ACHN (cell line): ENCODE results near the gene INSL3.
"Not testable (repeated sequence)": the region's sequence is repeated elsewhere in the genome, so short reads cannot be mapped to it uniquely, and the experiment has no call there.

Experiments
- DNase-seq: peaks from one replicate; pipeline ENCODE4 v3.0.0-alpha.2; 2015
- in situ Hi-C: cut with HindIII; loops from 2 replicates; pipeline ENCODE4 v1.10.0; 2017; ENCODE audit warnings: low sequenced_read_pairs, low pct_ligation_motif_present, low pct_unique_long_range_greater_than_20kb

The INSL3 gene

DNA sequence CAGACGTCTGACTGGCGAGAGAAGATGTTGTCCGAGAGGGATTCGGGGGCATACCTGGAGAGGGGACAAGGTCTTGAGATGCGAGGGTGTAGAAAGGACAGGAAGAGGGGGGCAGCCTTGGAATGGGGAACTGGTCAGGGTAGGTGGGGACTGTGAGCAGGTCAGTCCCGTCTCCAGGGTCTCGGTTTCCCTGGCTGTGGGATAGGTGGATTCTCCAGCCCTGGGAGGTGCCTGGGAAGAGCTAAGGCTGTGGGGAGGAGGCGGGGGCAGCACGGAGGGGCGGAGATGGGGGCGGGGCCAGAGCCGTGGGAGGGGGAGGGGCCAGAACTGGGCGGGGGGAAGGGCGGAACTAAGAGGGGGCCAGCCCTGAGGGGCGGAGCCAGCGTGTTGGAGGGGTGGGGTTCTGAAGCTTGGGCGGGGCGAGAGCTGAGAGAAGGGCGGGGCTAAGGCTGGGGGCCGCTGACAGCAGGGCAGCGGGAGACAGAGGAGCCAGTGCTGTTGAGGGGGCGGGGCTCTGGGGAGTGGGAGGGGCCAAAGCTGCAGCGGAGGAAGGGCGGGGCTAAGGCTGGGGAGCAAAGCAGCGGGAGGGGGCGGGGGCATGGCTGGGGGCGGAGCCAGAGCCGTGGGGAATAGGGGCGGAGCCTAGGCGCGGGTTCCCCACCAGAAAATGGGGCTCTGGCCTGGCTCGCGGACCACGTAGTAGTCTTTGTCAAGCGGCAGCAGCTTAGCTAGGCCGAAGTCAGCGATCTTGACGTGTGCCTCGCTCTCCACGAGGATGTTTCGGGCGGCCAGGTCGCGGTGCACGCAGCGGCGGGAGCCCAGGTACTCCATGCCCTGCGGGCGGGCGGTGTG, 9.5 kb upstream of the INSL3 start:
- DNase-seq = peak; percentile 74
- in situ Hi-C loops = no loop called here

DNA sequence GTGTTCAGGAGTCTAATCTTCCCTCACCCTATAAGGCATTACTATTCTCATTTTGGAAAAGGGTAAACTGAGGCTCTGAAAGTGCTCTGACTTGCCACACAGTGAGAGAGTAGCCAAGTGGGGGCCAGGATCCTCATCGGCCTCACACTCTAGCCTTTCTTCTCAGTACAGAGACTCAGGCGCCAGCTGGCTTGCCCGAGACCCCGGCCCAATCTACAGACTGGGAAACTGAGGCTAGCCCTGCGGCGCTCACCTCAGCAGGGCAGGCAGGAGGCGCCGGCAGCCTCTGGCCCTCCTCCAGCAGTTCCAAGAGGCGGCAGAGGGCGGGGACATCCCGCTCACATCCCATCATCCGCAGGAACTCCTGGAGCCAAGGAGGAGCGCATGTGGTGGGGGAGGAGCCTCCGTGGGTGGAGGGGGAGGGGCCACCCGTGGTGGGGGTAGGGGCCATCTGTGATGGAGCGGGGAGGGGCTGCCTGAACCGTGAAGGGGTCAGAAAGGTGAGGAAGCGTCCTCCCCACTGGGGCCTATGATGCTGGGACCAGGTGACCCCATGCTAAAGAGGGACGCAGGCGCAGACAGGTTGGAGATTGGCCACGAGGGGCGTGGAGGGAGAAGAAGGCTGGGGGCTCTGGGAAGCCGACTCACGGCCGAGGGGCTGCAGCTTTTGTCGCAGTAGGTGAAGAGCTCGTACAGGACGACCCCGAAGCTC, 8.7 kb upstream of the INSL3 start:
- DNase-seq = peak; percentile 80
- in situ Hi-C loops = no loop called here

DNA sequence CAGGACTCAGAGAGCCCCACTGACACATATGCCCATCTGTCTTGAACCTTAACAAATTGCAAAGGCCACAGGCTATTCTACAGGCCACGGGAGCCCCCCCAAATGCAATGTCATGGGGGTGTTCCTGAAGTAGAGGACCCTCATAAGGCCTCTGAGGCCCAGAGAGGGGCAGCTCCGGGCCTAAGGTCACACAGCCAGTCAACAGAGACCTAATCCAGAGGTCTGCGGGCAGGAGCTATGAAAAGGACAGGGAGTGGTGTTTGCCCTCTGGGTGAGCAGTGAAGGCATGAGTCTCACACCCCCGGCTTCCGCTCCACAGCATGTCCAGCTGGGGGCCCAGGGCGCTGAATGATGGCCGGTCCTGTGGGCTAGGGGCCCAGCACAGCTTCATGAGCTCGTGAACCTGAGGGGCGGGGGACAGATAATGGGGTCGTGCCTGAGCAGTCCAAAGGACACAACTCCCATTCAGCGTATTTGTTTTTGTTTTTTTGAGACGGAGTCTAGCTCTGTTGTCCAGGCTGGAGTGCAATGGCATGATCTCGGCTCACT, 5.3 kb upstream of the INSL3 start:
- no peak for DNase-seq
- in situ Hi-C loops = no loop called here

DNA sequence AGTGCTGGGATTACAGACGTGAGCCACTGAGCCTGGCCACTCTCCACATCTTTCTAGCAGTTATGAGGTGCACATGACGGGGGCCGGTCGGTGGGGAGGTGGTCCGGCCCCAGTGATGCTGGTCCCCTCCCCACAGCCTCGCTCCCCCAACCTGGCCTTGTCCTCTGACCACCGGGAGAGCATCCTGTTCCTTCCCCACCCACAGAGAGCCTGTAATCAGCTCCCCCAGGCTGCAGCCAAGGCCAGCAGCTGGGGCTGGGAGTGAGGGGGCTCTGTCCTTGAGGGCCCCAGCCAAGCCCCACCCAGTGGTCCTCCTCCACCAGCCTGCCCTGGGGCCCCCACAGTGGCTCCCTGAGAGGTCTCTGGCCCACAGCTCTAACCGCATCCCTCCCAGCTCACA, 3.0 kb upstream of the INSL3 start:
- no peak for DNase-seq
- in situ Hi-C loops = no loop called here

DNA sequence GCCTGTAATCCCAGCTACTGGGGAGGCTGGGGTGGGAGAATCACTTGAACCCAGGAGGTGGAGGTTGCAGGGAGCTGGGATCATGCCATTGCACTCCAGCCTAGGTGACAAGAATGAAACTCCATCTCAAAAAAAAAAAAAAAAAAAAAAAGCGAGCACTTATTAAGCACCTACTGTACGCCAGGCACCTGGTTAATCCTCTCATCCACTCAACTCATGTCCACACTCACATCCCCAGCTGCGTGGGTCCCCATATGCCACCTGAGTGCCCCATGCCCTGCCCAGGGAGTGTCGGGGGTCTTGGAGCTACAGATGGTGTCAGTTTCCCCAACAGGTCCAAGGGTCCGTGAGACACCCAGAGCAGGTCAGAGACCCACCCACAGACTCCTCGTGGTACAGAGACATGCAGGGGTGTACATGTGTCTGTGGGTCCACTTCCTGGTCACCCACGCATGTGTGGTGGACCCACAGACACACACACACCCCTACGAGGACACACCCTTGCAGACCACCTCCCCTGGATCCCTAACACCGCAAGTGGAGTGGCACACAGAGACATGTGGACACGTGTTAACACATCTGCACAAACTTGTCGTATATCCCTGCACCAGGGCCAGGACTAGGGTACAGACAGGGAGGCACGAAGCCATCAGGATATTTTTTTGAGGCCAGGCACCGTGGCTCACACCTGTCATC, 3.5 kb downstream of the INSL3 start:
- no peak for DNase-seq
- in situ Hi-C loops = no loop called here

DNA sequence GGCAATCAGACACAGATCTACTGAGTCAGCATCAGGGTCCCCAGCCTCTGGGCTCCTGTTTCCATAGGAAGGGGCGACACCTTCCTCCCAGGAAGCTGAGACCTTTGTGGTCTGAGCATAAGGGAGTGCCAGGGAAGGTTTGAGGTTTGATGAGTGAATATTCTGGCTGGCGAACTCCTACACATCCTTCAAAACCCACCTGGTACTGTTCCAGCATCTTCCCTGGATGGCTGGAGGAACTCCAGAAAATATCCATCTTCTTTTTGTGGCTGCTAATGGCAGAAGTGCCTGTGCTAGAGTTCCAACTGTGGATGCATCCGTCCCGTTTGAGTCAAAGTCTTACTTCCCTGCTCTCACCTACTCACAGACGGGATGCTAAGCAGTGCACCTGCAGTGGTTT, 9.2 kb downstream of the INSL3 start:
- in situ Hi-C loops = no loop called here
- no peak for DNase-seq

DNA sequence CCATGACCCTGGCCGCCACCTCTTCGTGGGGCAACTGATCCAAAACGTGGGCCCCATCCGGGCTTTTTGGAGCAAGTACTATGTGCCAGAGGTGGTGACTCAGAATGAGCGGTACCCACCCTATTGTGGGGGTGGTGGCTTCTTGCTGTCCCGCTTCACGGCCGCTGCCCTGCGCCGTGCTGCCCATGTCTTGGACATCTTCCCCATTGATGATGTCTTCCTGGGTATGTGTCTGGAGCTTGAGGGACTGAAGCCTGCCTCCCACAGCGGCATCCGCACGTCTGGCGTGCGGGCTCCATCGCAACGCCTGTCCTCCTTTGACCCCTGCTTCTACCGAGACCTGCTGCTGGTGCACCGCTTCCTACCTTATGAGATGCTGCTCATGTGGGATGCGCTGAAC, 9.6 kb downstream of the INSL3 start:
- no peak for DNase-seq
- in situ Hi-C loops = no loop called here

DNA sequence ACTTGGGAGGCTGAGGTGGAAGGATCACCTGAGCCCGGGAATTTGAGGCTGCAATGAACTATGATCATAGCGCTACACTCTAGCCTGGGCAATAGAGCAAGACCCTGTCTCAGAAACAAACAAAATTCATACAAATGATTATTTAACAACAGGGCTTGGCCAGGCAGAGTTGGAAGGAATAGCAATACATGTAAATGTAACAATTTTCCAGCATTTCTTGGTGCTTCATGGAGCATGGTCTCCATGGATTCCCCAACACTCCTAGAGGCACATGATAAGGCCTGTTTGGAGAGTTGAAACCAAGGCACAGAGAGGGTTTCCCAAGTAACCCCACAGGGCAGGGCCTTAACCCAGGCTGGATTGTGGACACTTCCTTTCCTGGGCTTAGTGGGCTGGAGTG, 10.2 kb downstream of the INSL3 start:
- in situ Hi-C loops = no loop called here
- no peak for DNase-seq

DNA sequence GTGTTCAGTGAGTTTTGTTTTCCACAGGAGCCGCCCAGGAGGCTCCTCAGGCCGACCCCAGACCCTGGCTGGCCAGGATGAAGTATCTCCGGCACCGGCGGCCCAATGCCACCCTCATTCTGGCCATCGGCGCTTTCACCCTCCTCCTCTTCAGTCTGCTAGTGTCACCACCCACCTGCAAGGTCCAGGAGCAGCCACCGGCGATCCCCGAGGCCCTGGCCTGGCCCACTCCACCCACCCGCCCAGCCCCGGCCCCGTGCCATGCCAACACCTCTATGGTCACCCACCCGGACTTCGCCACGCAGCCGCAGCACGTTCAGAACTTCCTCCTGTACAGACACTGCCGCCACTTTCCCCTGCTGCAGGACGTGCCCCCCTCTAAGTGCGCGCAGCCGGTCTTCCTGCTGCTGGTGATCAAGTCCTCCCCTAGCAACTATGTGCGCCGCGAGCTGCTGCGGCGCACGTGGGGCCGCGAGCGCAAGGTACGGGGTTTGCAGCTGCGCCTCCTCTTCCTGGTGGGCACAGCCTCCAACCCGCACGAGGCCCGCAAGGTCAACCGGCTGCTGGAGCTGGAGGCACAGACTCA, 13.5 kb downstream of the INSL3 start:
- DNase-seq = no peak
- in situ Hi-C loops = no loop called here

DNA sequence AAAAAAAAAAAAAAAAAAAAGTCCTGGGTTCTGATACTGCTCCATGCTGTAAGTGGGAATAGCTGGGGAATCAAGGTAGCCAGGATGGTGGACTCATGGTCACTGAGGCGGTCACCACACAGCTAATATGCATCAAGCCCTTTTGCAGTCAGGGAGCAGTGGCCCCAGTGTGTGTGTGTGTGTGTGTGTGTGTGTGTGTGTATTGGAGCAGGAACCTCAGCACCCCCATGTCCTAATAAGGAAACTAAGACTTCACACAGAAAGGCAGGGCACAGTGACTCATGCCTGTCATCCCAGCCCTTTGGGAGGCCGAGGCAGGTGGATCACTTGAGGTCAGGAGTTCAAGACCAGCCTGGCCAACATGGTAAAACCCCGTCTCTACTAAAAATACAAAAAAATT, 14.4 kb downstream of the INSL3 start:
- in situ Hi-C loops = no loop called here
- no peak for DNase-seq

DNA sequence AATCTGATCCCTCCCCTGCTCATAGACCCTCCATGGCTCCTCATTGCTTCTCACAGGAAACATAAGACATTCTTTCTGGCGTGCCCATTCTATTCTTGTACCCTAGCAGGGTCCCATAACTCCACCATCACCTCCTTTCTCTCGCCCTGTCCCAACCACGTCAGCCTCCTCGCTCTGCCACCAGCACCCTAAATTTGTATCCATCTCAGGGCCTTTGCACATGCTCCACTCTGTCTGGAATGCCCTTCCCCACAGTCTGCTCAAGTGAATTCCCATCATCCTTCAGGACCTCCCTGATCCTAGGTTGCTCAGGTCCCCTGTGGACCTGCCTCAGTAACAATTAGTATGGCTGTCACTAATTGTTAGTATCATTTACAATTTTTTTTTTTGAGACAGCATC, 15.9 kb downstream of the INSL3 start:
- in situ Hi-C loops = no loop called here
- DNase-seq = no peak

DNA sequence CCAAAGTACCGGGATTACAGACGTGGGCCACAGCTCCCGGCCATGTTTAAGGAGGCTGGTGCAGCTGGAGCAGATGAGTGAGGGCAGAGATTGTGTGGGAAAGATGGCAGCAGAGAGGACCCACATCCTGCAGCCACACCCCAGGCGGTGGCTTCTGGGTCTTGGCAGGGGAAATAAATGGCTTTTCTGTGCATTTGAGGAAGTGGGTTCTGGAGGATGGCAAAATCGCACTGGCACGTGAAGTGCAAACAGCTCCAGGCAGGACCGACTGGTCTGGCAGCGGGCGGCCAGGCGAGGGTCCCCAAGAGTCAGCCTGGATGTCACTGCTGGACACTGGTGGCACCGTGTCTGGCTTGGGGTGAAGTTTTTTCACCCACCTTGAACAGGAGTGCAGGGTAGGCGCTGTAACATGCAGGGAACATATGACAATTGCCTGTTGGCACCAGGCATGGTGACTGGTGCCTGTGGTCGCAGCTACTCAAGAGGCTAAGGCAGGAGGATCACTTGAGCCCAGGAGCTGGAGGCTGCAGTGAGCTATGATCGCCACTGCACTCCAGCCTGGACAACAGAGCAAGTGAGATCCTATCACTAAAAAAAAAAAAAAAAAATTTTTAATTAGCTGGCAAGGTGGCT, 17.9 kb downstream of the INSL3 start:
- in situ Hi-C loops = no loop called here
- DNase-seq = no peak

DNA sequence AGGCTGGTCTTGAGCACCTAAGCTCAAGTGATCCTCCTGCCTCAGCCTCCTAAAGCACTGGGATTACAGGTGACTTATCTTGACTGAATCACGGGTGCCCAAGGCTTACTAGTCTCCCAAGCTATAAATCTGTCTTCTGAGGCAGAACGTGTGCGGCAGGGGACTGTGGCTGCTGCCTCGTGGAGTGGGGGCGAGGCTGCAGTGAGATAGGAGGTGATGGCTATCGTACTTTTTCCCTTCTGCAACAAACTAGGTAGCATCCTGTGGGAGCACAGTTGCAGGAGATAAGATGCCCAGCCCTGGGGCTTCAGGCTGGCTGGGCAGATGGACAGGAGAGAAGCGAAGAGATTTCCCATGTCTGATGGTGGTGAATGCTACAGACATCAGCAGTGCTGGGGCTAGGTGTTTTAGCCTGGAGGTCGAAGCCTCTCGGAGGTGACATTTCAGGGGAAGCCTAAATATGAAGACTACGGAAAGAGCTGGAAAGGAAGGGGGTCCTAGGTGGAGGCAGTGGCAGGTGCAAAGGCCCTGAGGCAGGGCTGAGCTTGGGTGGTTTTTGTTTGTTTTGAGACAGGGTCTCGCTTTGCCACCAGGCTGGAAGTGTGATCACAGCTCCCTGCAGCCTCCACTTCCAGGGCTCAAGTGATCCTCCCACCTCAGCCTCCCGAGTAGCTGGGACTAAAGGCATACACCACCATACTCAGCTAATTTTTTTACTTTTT, 19.0 kb downstream of the INSL3 start:
- no peak for DNase-seq
- in situ Hi-C loops = no loop called here

DNA sequence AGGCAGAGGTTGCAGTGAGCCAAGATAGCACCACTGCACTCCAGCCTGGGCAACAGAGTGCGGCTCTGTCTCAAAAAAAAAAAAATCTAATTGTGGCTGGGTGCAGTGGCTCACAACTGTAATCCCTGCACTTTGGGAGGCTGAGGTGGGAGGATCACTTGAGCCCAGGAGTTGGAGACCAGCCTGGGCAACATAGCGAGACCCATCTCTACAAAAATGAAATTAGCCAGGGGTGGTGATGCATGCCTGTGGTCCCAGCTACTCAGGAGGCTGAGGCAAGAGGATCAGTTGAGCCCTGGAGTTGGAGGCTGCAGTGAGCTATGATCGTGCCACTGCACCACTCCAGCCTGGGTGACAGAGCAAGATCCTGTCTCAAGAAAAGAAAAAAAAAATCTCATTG, 22.7 kb downstream of the INSL3 start:
- in situ Hi-C loops, DNase-seq: not testable (repeated sequence)

DNA sequence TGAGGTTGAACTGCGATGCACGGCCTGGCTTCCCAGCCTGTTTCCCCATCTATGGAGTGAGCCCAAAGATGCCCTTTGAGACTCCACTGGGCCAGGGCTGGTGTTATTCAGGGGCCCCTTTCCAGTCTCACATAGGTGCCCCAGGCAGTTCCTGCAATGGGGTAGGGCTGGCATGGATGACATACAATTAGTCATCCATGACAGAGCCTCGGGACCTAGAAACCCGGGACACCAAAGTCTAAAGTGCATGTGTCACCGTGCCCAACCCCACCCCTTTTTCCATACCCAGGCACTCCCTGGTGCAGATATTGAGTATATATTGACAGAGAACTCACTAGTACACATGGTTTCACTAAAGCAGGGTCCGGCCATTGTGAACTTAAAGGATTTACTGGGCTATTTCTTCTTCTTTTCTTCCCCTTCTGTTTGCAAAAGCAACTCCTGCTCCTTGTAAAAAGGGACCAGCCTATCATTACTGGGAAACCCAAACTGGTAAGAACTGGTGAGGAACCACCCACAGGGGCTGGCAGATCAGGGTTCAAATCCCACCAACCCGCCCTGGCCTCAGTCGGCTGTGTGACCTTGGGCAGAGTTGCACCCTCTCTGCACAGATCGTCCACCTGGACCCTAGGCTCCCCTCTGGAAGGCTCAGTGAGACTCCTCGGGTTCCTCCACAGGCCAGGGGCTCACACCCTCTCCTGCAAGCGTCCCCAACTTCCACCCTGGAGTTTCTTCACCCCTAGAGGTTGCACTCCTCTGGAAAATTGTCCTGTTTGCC, 23.7 kb downstream of the INSL3 start:
- in situ Hi-C loops = no loop called here
- peak; percentile 27 for DNase-seq

DNA sequence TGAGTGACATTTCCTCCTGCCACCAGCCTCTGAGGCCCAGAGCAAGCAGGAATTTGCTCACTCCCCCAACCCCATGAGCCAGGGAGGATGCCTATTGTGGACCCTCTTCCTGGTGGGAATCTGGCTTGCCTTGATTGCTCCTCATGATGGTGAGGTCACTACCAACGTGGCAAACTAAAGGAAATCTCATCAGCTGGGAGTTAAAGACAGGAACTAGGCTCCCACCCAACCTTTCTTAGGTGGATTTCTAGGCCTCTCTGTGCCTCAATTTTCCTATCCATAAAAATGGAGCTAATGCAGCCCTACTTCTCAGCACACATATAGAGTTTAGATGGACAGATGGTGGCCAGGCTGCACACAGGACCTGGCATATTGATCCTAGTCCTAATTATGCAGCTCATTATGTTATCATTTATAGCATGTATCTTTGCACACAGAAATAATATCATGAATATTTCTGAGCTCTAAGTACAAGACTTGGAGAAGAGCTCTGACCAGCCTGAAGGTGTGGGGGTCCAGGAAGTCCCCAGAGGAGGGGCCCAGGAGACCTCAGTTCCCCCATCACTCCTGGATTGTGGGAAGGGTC, 24.4 kb downstream of the INSL3 start:
- no peak for DNase-seq
- in situ Hi-C loops = no loop called here
